CD8-positive, alpha-beta memory T cell (primary cell): ENCODE measurements around the gene GRIA1. TPM values are rescaled to one million over a fixed set of nuclear protein-coding genes. Genes with fewer than 3 reads are reported as not detected.

Experiments used
- CTCF ChIA-PET: fragments of 350-600 bp; sonication (Branson Sonifier 250); formaldehyde crosslinking; loops from one replicate; lab custom pipeline; 2021; ENCODE audit warnings: antibody characterized with exemption; lab: Charles Lee
- POLR2A ChIA-PET: fragments of 350-600 bp; sonication (Branson Sonifier 250); formaldehyde crosslinking; loops from one replicate; lab custom pipeline; 2021; ENCODE audit warnings: antibody characterized with exemption; lab: Charles Lee
- DNase-seq, 5 donors: peaks; one replicate each; pipeline versions ENCODE4 v3.0.0 to v3.0.0-alpha.2; 2020 to 2022; ENCODE audit warnings: mixed read lengths in 1 of 5
- H3K27ac ChIP-seq: one replicate; pipeline ENCODE4 v1.7.0; 2013; ENCODE audit warnings: low read depth, mild to moderate bottlenecking, low read length, moderate library complexity
- H3K27me3 ChIP-seq: 2 replicates; pipeline ENCODE4 v1.7.0; 2013; ENCODE audit warnings: low read length, mild to moderate bottlenecking; ENCODE audit not compliant: insufficient read depth, poor library complexity, severe bottlenecking
- H3K36me3 ChIP-seq: 2 replicates; pipeline ENCODE4 v1.7.0; 2013; ENCODE audit warnings: mild to moderate bottlenecking, low read length, moderate library complexity; ENCODE audit not compliant: insufficient read depth
- H3K4me1 ChIP-seq: 2 replicates; pipeline ENCODE4 v1.7.0; 2013; ENCODE audit warnings: mild to moderate bottlenecking, low read length, moderate library complexity; ENCODE audit not compliant: insufficient read depth
- H3K4me3 ChIP-seq: 2 replicates; pipeline ENCODE4 v1.7.0; 2013; ENCODE audit warnings: mild to moderate bottlenecking, low read length
- H3K9me3 ChIP-seq: 2 replicates; pipeline ENCODE4 v1.7.0; 2013; ENCODE audit warnings: mild to moderate bottlenecking, low read length
- H3K27ac Mint-ChIP-seq, 8 donors: one replicate each; pipeline ENCODE4 v1.8.0; 2020 to 2021; ENCODE audit warnings: mixed read lengths in 8 of 8, mild to moderate bottlenecking in 6 of 8, inconsistent platforms in 3 of 8, moderate library complexity in 3 of 8
- H3K27me3 Mint-ChIP-seq, 2 donors: one replicate each; pipeline ENCODE4 v1.8.0; 2020 to 2021; ENCODE audit warnings: mixed read lengths in 2 of 2, mild to moderate bottlenecking in 1 of 2, moderate library complexity in 1 of 2
- H3K36me3 Mint-ChIP-seq, 3 donors: one replicate each; pipeline ENCODE4 v1.8.0; 2020 to 2021; ENCODE audit warnings: mixed read lengths in 3 of 3, inconsistent platforms in 1 of 3, mild to moderate bottlenecking in 1 of 3
- H3K4me1 Mint-ChIP-seq, 3 donors: one replicate each; pipeline ENCODE4 v1.8.0; 2020 to 2021; ENCODE audit warnings: mixed read lengths in 3 of 3, inconsistent platforms in 1 of 3, mild to moderate bottlenecking in 1 of 3
- H3K4me3 Mint-ChIP-seq, 7 donors: one replicate each; pipeline ENCODE4 v1.8.0; 2020 to 2021; ENCODE audit warnings: mixed read lengths in 7 of 7, mild to moderate bottlenecking in 6 of 7, moderate library complexity in 4 of 7, inconsistent platforms in 2 of 7
- H3K9me3 Mint-ChIP-seq, 5 donors: one replicate each; pipeline ENCODE4 v1.8.0; 2020 to 2022; ENCODE audit warnings: mixed read lengths in 5 of 5, mild to moderate bottlenecking in 3 of 5, moderate library complexity in 2 of 5, inconsistent platforms in 1 of 5
- polyA plus RNA-seq: library from polyadenylated mRNA; unstranded; fragments of 300-500 nt; fragmentation: Illumina TruSeq; gene quantifications from one replicate; pipeline ENCODE4 v1.2.3, GENCODE V29; 2021
- total RNA-seq, 2 experiments: library from RNA; stranded (reverse); gene quantifications; one replicate each; pipeline ENCODE4 v1.2.3, GENCODE V29; 2021

GRIA1 gene
- total and polyA plus RNA-seq, 3 experiments from 2014 or later = not detected

DNA sequence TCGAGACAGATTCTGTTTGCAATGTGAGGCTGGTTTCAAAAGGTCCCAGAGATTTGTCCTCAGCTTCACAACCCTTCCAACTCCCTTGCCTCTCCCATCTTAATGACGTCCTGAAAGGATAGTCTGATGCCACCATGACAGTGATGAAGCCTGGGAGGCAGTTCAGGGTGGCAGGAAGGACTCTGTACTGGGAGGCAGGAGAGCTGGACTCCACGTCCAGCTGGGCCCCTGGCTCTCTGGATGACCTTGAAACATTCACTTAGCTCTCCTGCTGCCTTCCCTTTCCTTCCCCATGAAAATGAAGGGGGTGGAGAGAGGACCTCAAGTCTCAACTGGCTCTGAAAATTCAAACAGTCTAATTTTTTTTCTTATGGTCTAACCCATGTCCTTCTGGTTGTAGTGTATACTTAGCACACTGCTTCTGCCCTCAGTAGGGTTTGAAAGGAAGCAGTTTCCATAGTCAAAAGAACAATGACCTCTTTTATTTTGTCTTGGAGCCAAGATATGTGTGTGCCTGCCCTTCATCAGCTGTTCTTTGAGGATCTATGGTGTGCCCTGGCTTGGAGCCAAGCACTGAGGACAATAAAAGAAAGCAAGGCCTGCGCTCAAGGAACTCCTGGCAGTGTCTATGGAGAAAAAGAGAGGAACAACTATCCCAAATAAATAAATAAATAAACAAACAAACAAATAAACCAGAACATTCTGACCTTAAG lies 188.3 kb downstream of the GRIA1 start:
- CTCF ChIA-PET = interaction anchor here (1.0 kb wide), 1 partner anchor 10 kb away, joined by 3 read pairs; no protein-coding TSS in a partner anchor
- no peaks in the 10 kb centered on the region for H3K36me3 Mint-ChIP-seq

DNA sequence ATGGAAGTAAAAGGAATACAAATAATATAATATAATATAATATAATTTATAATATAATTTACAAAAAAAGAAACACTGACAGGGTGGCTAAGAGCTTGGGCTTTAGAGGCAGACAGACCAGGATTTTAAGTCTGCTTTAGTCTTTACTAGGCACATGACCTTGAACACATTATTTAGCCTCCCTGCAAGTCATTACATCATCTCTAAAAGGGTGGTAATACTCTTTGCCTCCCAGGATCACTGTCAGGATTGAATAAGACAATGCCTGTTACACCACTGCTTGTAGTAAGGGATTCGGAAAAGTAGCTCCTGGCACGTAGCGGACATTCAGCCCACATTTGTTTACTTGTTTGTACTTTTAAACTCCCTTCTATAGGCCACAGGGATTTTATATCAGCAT lies 199.8 kb downstream of the GRIA1 start:
- no peaks in the 10 kb centered on the region for H3K4me1 ChIP-seq
- ChIA-PET CTCF (no interaction called here), POLR2A (no interaction called here)
- H3K27me3 ChIP-seq = no peaks in the 10 kb centered on the region
- Mint-ChIP-seq H3K27ac (no peak overlapping the region), H3K9me3 (peaks cover 0 to 2% (median 0%) of the 10 kb centered on the region in 5 donors), H3K27me3 (no peaks in the 10 kb centered on the region), H3K4me3 (no peak overlapping the region), H3K4me1 (no peaks in the 10 kb centered on the region), H3K36me3 (no peaks in the 10 kb centered on the region)
- H3K4me3 ChIP-seq = no peak overlapping the region
- H3K27ac ChIP-seq = no peak overlapping the region
- no peak for DNase-seq
- H3K36me3 ChIP-seq = no peaks in the 10 kb centered on the region
- no peaks in the 10 kb centered on the region for H3K9me3 ChIP-seq

More for the DNA sequence above, 188.3 kb downstream of the GRIA1 start:
- Mint-ChIP-seq H3K27me3 (peaks cover 0 to 2% of the 10 kb centered on the region in 2 donors), H3K4me3 (no peak overlapping the region), H3K4me1 (no peaks in the 10 kb centered on the region), H3K27ac (no peak overlapping the region), H3K9me3 (peaks cover 0 to 3% (median 0%) of the 10 kb centered on the region in 5 donors)
- Histone ChIP-seq H3K4me1 (no peaks in the 10 kb centered on the region), H3K27me3 (no peaks in the 10 kb centered on the region), H3K4me3 (no peak overlapping the region), H3K27ac (no peak overlapping the region), H3K36me3 (no peaks in the 10 kb centered on the region), H3K9me3 (no peaks in the 10 kb centered on the region)
- no peak for DNase-seq
- POLR2A ChIA-PET = no interaction called here

DNA sequence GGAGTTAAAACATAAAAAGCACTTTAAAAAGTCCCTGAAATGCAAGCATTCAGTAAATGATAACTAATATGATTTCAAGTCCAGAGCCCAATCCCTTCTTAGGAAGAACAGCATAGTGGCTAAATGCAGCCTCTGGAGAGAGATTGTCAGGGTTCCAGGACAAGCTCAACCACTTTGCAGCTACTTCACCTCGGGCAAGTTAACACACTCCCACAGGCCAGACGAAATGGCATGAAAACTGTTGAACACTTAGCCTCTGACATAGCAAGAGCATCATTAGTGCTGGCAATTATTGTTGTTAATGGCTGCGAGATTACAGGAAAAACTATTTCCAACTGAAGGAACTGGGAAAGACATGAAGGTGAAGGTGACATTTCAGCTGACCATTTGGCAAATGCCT lies 205.8 kb downstream of the GRIA1 start:
- H3K9me3 ChIP-seq = no peaks in the 10 kb centered on the region
- H3K36me3 Mint-ChIP-seq = no peaks in the 10 kb centered on the region
- no peaks in the 10 kb centered on the region for H3K36me3 ChIP-seq
- peaks cover 0 to 4% (median 0%) of the 10 kb centered on the region in 5 donors for H3K9me3 Mint-ChIP-seq
- H3K4me1 ChIP-seq = no peaks in the 10 kb centered on the region
- ChIA-PET CTCF (no interaction called here), POLR2A (no interaction called here)
- no peak overlapping the region for H3K27ac ChIP-seq
- H3K27me3 ChIP-seq = no peaks in the 10 kb centered on the region
- no peak overlapping the region for H3K4me3 ChIP-seq
- H3K4me1 Mint-ChIP-seq = no peaks in the 10 kb centered on the region
- no peak overlapping the region for H3K4me3 Mint-ChIP-seq
- peaks cover 0 to 4% of the 10 kb centered on the region in 2 donors for H3K27me3 Mint-ChIP-seq
- no peak for DNase-seq
- no peak overlapping the region for H3K27ac Mint-ChIP-seq

DNA sequence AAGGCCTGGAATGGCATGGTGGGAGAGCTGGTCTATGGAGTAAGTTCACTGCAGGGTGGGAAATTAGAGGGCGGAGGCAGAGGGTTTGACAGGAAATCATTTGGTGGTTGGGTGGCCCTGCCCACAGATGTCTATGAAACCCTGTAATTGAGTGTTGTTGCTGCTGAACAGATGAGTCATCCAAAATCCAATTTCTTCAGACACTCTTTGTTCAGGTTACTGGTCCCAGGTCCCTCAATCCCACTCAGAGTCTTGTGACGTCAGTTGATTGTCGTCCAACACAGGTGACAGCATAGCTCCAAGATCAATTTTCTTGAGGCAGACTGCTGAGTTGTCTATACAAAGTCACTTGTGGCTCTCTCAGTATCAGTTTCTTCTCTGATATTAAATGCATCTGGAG lies 208.6 kb downstream of the GRIA1 start:
- no peaks in the 10 kb centered on the region for H3K4me1 ChIP-seq
- ChIA-PET POLR2A (no interaction called here), CTCF (no interaction called here)
- H3K27ac Mint-ChIP-seq = no peak overlapping the region
- H3K4me3 Mint-ChIP-seq = no peak overlapping the region
- H3K9me3 ChIP-seq = no peaks in the 10 kb centered on the region
- H3K27me3 Mint-ChIP-seq = peaks cover 0 to 4% of the 10 kb centered on the region in 2 donors
- DNase-seq = no peak
- no peaks in the 10 kb centered on the region for H3K27me3 ChIP-seq
- H3K27ac ChIP-seq = no peak overlapping the region
- no peaks in the 10 kb centered on the region for H3K36me3 Mint-ChIP-seq
- H3K4me3 ChIP-seq = no peak overlapping the region
- peaks cover 0 to 4% (median 0%) of the 10 kb centered on the region in 5 donors for H3K9me3 Mint-ChIP-seq
- H3K4me1 Mint-ChIP-seq = no peaks in the 10 kb centered on the region
- no peaks in the 10 kb centered on the region for H3K36me3 ChIP-seq

DNA sequence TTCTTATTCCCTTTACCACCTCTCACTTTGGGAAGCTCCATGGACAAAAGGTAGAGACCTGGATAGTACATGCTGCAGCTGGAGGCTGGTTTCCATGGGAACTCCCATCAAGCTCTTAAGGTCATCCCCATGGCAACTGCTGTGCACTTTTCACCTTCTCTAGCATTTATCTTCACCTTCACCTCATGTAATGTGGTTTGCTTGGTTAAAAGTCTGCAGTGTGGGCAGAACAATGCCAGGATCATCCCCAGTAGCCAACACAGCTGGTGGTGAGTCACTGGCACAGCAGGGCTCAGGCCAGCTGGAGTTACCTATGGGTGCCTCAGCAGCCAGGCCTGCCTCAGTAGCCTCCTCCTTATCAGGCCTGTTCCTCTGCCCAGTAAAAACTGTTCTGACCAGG lies 210.5 kb downstream of the GRIA1 start:
- Mint-ChIP-seq H3K27me3 (peaks cover 0 to 4% of the 10 kb centered on the region in 2 donors), H3K4me3 (no peak overlapping the region), H3K36me3 (no peaks in the 10 kb centered on the region), H3K9me3 (peaks cover 0 to 4% (median 0%) of the 10 kb centered on the region in 5 donors), H3K27ac (no peak overlapping the region), H3K4me1 (no peaks in the 10 kb centered on the region)
- H3K9me3 ChIP-seq = no peaks in the 10 kb centered on the region
- H3K4me1 ChIP-seq = no peaks in the 10 kb centered on the region
- no peak for DNase-seq
- ChIA-PET POLR2A (no interaction called here), CTCF (no interaction called here)
- no peak overlapping the region for H3K27ac ChIP-seq
- H3K4me3 ChIP-seq = no peak overlapping the region
- no peaks in the 10 kb centered on the region for H3K27me3 ChIP-seq
- no peaks in the 10 kb centered on the region for H3K36me3 ChIP-seq

DNA sequence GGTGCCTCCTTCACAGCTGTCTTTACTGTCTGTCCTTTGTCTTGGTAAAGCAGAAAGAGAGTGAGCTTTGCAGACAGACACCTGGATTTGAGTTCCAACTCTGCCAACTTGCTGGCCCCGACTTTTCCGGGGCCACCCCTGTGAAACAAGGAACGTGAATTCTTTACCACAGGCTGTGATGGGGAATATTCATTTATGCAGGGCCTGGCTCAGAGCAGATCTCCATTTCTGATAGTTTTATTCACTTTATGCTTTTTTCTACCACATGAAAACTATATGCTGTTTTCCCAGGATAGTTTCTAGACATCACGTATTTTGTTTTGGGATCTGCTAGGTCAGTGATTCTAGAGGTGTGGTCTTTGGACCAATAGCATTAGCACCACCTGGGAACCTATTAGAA lies 211.8 kb downstream of the GRIA1 start:
- Mint-ChIP-seq H3K4me1 (no peaks in the 10 kb centered on the region), H3K9me3 (peaks cover 0 to 4% (median 0%) of the 10 kb centered on the region in 5 donors), H3K27me3 (peaks cover 0 to 4% of the 10 kb centered on the region in 2 donors), H3K4me3 (no peak overlapping the region), H3K36me3 (no peaks in the 10 kb centered on the region), H3K27ac (no peak overlapping the region)
- Histone ChIP-seq H3K4me1 (no peaks in the 10 kb centered on the region), H3K27ac (no peak overlapping the region), H3K9me3 (no peaks in the 10 kb centered on the region), H3K4me3 (no peak overlapping the region), H3K36me3 (no peaks in the 10 kb centered on the region), H3K27me3 (no peaks in the 10 kb centered on the region)
- CTCF ChIA-PET = no interaction called here
- POLR2A ChIA-PET = no interaction called here
- no peak for DNase-seq

DNA sequence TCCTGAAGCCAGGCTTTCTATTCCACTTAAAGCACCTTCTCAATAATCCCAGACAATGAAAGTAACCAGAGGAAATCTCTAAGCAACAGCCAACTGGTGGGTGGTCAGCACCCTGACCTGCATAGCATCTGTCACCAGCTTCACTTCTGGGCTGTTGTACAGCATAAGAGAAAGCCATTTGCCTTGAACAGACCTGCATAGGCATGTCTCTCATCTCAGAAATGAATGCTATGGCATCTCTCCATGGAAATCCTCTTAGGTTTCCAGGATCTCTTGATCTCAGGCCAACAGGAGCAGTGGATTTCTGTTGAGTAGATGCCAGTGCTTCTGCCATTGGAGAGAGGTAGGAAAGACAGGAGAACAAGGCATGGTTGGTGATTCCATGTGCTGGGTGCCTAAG lies 213.6 kb downstream of the GRIA1 start:
- H3K27me3 Mint-ChIP-seq = peaks cover 0 to 1% of the 10 kb centered on the region in 2 donors
- Histone ChIP-seq H3K27me3 (no peaks in the 10 kb centered on the region), H3K4me3 (no peak overlapping the region), H3K9me3 (no peaks in the 10 kb centered on the region), H3K36me3 (no peaks in the 10 kb centered on the region), H3K27ac (no peak overlapping the region), H3K4me1 (no peaks in the 10 kb centered on the region)
- no peaks in the 10 kb centered on the region for H3K36me3 Mint-ChIP-seq
- no peak for DNase-seq
- CTCF ChIA-PET = no interaction called here
- H3K9me3 Mint-ChIP-seq = peaks cover 0 to 4% (median 0%) of the 10 kb centered on the region in 5 donors
- POLR2A ChIA-PET = no interaction called here
- no peak overlapping the region for H3K4me3 Mint-ChIP-seq
- H3K27ac Mint-ChIP-seq = no peak overlapping the region
- no peaks in the 10 kb centered on the region for H3K4me1 Mint-ChIP-seq

DNA sequence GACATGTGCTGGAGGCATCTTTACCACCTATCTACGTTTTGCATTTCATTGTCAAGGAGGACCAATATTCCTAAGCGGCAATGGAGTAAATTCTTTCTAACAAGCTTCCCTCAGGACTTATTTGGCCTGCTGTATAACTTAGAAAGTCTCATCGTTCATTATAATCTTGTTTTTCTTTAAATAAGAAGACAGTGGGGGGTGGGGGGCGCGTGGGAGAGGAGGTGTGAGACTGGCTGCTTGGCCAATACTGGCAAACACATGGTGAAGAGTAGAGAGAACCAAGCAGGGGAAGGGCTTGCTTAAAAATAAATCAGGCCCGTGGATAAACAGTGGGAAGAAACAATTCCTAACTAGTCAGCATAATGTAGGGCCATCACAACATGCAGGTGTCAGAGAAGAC lies 217.2 kb downstream of the GRIA1 start:
- Mint-ChIP-seq H3K9me3 (no peaks in the 10 kb centered on the region), H3K36me3 (no peaks in the 10 kb centered on the region), H3K27ac (no peak overlapping the region), H3K4me1 (no peaks in the 10 kb centered on the region), H3K27me3 (peaks cover 0 to 3% of the 10 kb centered on the region in 2 donors), H3K4me3 (no peak overlapping the region)
- ChIA-PET CTCF (no interaction called here), POLR2A (no interaction called here)
- H3K4me1 ChIP-seq = no peaks in the 10 kb centered on the region
- no peak overlapping the region for H3K4me3 ChIP-seq
- H3K27ac ChIP-seq = no peak overlapping the region
- H3K27me3 ChIP-seq = no peaks in the 10 kb centered on the region
- H3K36me3 ChIP-seq = no peaks in the 10 kb centered on the region
- H3K9me3 ChIP-seq = no peaks in the 10 kb centered on the region
- DNase-seq = no peak
